Measurements from ENCODE around the gene CNTN4. TPM values are rescaled to one million over a fixed set of nuclear protein-coding genes. Genes with fewer than 3 reads are reported as not detected.

The CNTN4 gene
- total and polyA plus RNA-seq, 2 of the 8 experiments (the other 6 are each of a cell fraction or from before 2014, with no cell fraction given): 0.41 to 2.2 TPM

DNA sequence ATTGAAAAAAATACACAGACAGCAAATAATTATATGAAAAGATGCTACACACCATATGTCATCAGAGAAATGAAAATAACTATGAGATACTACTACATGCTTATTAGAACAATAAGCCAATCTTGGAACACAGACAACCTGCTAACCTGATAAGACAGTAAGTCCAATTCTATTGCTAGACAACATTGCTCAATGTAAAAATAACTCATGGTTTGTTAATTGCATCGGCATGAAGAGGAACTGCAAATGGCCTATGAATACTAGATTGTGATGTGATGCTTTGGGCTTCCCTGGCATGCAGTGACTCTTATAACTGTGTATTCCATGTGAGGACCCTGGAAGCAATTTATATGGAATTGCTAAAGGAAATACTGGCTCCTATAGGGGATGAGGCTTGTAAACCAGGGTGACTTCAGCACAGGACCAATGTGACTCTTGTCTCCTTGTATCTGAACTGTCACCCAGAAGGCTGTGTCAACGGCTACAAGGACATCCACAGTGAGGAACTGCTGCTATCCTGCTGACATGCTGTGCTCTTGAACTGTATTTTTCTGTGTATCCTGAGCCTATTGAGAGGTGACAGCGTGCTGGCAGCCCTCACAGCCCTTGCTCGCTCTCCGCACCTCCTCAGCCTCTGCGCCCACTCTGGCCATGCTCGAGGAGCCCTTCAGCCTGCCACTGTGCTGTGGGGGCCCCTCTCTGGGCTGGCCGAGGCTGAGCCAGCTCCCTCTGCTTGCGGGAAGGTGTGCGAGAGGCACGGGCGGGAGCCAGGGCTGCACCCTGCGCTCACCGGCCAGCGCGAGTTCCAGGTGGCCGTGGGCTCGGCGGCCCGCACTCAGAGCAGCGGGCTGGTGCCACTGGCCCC lies 385.7 kb downstream of the CNTN4 start:
- Histone ChIP-seq H3K9ac (replicated peaks in 1 of 4; ENCODE audit: extremely low read depth in 1 of 4, low read depth in 3 of 4, low read length in 3 of 4) (no peak overlapping the region; a peak in 1 of 7 replicates), H3K4me2 (ENCODE audit: insufficient read depth in 1 of 2, low read depth in 2 of 2, low read length in 2 of 2) (no peak overlapping the region), H2AK5ac (ENCODE audit: low read depth, low read length) (no peak overlapping the region), H3K18ac (ENCODE audit: extremely low read depth, low read length) (no peak overlapping the region), H4K5ac (ENCODE audit: insufficient read length, low read depth, low read length) (no peak overlapping the region), H4K20me1 (replicated peaks in 1 of 2; ENCODE audit: control insufficient read depth in 1 of 2, insufficient read depth in 2 of 2, low read length in 2 of 2) (no peaks in the 10 kb centered on the region), H3K27ac (ENCODE audit: low read depth, low read length) (no peak overlapping the region), H2BK12ac (ENCODE audit: low read depth, low read length) (no peak overlapping the region), H3K36me3 (ENCODE audit: control insufficient read depth in 2 of 4, insufficient read depth in 4 of 4, low read length in 3 of 4) (no peaks in the 10 kb centered on the region), H3K27me3 (replicated peaks in 1 of 4; ENCODE audit: control insufficient read depth in 3 of 4, extremely low read depth in 1 of 4, insufficient read depth in 3 of 4, low read length in 3 of 4) (no peaks in the 10 kb centered on the region), H2AFZ (ENCODE audit: low read length) (no peak overlapping the region), H3K79me2 (ENCODE audit: control insufficient read depth in 1 of 2, insufficient read depth in 2 of 2, low read length in 2 of 2) (no peaks in the 10 kb centered on the region), H4K91ac (replicated peaks; ENCODE audit: insufficient read length, low read length) (no peak overlapping the region), H4K8ac (ENCODE audit: extremely low read depth, insufficient read depth, low read length) (no peak overlapping the region), H3K56ac (replicated peaks; ENCODE audit: insufficient read length, low read depth, low read length) (no peak overlapping the region), H2BK20ac (ENCODE audit: low read length) (no peak overlapping the region), H3K23ac (ENCODE audit: insufficient read length) (no peak overlapping the region), H2BK15ac (ENCODE audit: low read length) (no peak overlapping the region), H3K9me3 (ENCODE audit: insufficient read depth in 2 of 2, low read depth in 1 of 2, low read length in 1 of 2) (peaks cover 0 to 9% of the 10 kb centered on the region in 2 experiments; a peak in 2 of 4 replicates), H3K23me2 (ENCODE audit: low read depth, low read length) (no peaks in the 10 kb centered on the region), H3K79me1 (ENCODE audit: low read depth, low read length) (no peaks in the 10 kb centered on the region), H3K4me3 (ENCODE audit: extremely low read depth in 1 of 4, insufficient read depth in 2 of 4, low read depth in 3 of 4, low read length in 4 of 4) (no peak overlapping the region), H3K4ac (replicated peaks; ENCODE audit: insufficient read length, low read depth, low read length) (no peak overlapping the region), H2BK5ac (ENCODE audit: low read depth, low read length) (no peak overlapping the region), H3K4me1 (replicated peaks in 1 of 4; ENCODE audit: control insufficient read depth in 3 of 4, insufficient read depth in 4 of 4, low read length in 3 of 4) (no peaks in the 10 kb centered on the region), H2BK120ac (replicated peaks; ENCODE audit: low read depth, low read length) (no peak overlapping the region), H3K14ac (ENCODE audit: insufficient read length) (no peak overlapping the region)
- ChIA-PET CTCF (ENCODE audit: partially characterized antibody) (no interaction called here), POLR2A (ENCODE audit: partially characterized antibody) (no interaction called here)
- WGBS, 2 experiments (ENCODE audit: extremely low coverage in 1 of 2, insufficient coverage in 1 of 2, insufficient read length in 1 of 2, insufficient replicate concordance in 2 of 2, low coverage in 1 of 2, low lambda C conversion rate in 2 of 2, missing lambda C conversion rate in 1 of 2): 99% methylated on average over 21 of the region's 21 CpGs; no CpG with 5 or more reads in 1 of the 2 experiments
- FAIRE-seq (no peak), DNase-seq (ENCODE audit: low read depth in 1 of 2, low spot score in 2 of 2) (no peak)
- TF ChIP-seq EZH2 (IDR thresholded peaks at IDR 0.05; ENCODE audit: low read depth, low read length, severe bottlenecking): no peak
- no peak for TF ChIP-seq RBBP5 (IDR thresholded peaks at IDR 0.05; ENCODE audit: borderline replicate concordance, low read depth, low read length)
- TF ChIP-seq POLR2AphosphoS5 (IDR thresholded peaks at IDR 0.05; ENCODE audit: low read depth, low read length): no peak
- no peak for TF ChIP-seq EP300 (IDR thresholded peaks at IDR 0.05; ENCODE audit: borderline replicate concordance in 1 of 2, low read depth in 2 of 2, low read length in 2 of 2)
- no peak for TF ChIP-seq SP1 (IDR thresholded peaks at IDR 0.05; ENCODE audit: low read depth, low read length)
- TF ChIP-seq CBX8 (IDR thresholded peaks at IDR 0.05; ENCODE audit: borderline replicate concordance, low read depth, low read length): no peak
- TF ChIP-seq RFX5 (IDR thresholded peaks at IDR 0.05; ENCODE audit: borderline replicate concordance, low read depth, low read length): no peak
- TF ChIP-seq, protein P1, sequence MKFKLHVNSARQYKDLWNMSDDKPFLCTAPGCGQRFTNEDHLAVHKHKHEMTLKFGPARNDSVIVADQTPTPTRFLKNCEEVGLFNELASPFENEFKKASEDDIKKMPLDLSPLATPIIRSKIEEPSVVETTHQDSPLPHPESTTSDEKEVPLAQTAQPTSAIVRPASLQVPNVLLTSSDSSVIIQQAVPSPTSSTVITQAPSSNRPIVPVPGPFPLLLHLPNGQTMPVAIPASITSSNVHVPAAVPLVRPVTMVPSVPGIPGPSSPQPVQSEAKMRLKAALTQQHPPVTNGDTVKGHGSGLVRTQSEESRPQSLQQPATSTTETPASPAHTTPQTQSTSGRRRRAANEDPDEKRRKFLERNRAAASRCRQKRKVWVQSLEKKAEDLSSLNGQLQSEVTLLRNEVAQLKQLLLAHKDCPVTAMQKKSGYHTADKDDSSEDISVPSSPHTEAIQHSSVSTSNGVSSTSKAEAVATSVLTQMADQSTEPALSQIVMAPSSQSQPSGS (IDR thresholded peaks at IDR 0.05; ENCODE audit: low read length): no peak
- no peak for TF ChIP-seq CEBPB (IDR thresholded peaks at IDR 0.05; ENCODE audit: low read depth, low read length)
- no peak for TF ChIP-seq GABPA (IDR thresholded peaks at IDR 0.05; ENCODE audit: borderline replicate concordance, insufficient read depth, low read length)
